Right lobe of liver (tissue), 4 donors: ENCODE results near the gene DIPK1B.

Source experiments
- CTCF ChIP-seq, 4 donors: fragments of 200-600 bp in 3 of 4; fragments of 450-650 bp in 1 of 4; IDR thresholded peaks; one replicate each; pipeline versions ENCODE4 v1.5.1 to v1.8.0; 2016 to 2022; ENCODE audit warnings: antibody characterized with exemption in 4 of 4, mild to moderate bottlenecking in 2 of 4
- POLR2A ChIP-seq: fragments of 450-650 bp; IDR thresholded peaks from one replicate; pipeline ENCODE4 v1.6.1; 2017; ENCODE audit warnings: antibody characterized with exemption, mild to moderate bottlenecking
- donor health status: DM: no; HTN: no; CAD: no.
- donor health status: DM: no; HTN: no; CAD: no.
- donor health status: DM: no; HTN: yes; CAD: no.

DNA sequence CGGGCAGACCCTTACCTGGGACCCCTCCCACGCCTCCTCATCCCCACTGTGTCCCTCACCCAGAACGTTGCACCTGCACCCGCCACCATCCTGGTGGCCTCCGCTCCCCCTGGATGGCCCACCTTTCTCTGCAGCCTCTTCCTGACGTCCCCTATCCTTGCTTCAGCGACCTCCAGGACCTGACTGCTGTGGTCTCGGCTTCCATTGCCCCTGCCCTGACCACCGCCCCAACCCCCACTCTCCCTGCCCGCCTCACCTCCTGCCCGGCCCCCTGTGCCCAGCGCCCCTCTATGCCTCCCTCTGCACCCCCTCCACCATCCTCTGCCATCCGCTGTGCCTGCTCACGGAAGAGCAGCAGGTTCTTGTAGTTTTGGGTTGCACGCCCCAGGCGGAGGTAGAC, 28.1 kb downstream of the DIPK1B start:
- TF ChIP-seq CTCF (IDR thresholded peaks at IDR 0.05) (no peak), POLR2A (no peak)
